ENCODE measurements around the gene PARD3. TPM values are rescaled to one million over a fixed set of nuclear protein-coding genes. Genes with fewer than 3 reads are reported as not detected.

The PARD3 gene
- total RNA-seq, 1 donor from 2014 or later = 58.7 TPM

- H3F3A ChIP-seq (ENCODE audit: low read depth) = no peaks in the 10 kb centered on the region
- peaks cover 61% of the 10 kb centered on the region for H3K79me2 ChIP-seq (ENCODE audit: low read depth)
- H3K4me3 ChIP-seq = no peak overlapping the region
- peaks cover 12% of the 10 kb centered on the region for H3K9me3 Mint-ChIP-seq
- no peak overlapping the region for H3K9ac ChIP-seq
- H3K4me1 Mint-ChIP-seq = peaks cover 23% of the 10 kb centered on the region
- H4K20me1 ChIP-seq (ENCODE audit: low read depth) = no peaks in the 10 kb centered on the region
- H3K4me2 ChIP-seq = no peak overlapping the region
- no peaks in the 10 kb centered on the region for H3K27me3 ChIP-seq
- no peaks in the 10 kb centered on the region for H3K4me1 ChIP-seq
- H3K27ac ChIP-seq = no peak overlapping the region
- H3K27me3 Mint-ChIP-seq (ENCODE audit: insufficient read depth, low read depth) = peaks cover 4% of the 10 kb centered on the region
- TF ChIP-seq CTCF (IDR thresholded peaks at IDR 0.05) (no peak), EZH2phosphoT487 (IDR thresholded peaks at IDR 0.05) (no peak), EZH2 (IDR thresholded peaks at IDR 0.05) (no peak)
- H3K36me3 Mint-ChIP-seq = peaks cover 12% of the 10 kb centered on the region
- H3K36me3 ChIP-seq = no peaks in the 10 kb centered on the region
- no peak for DNase-seq (ENCODE audit: low spot score)
- H3K27ac Mint-ChIP-seq = no peak overlapping the region
- H3K9me3 ChIP-seq (ENCODE audit: low read depth) = no peaks in the 10 kb centered on the region
- no peak overlapping the region for H2AFZ ChIP-seq (replicated peaks)
- H3K4me3 Mint-ChIP-seq = no peak overlapping the region
Measured at GRCh38 chr10:34587002-34587679, 228.0 kb downstream of the PARD3 start.

GRCh38 chr10:34585422-34586112 lies 229.5 kb downstream of the PARD3 start:
- Mint-ChIP-seq H3K4me3 (no peak overlapping the region), H3K36me3 (peaks cover 12% of the 10 kb centered on the region), H3K4me1 (peaks cover 17% of the 10 kb centered on the region), H3K9me3 (peaks cover 12% of the 10 kb centered on the region), H3K27ac (no peak overlapping the region), H3K27me3 (ENCODE audit: insufficient read depth, low read depth) (peaks cover under 1% of the 10 kb centered on the region)
- H3K4me1 ChIP-seq = no peaks in the 10 kb centered on the region
- no peaks in the 10 kb centered on the region for H3K36me3 ChIP-seq
- H3K27ac ChIP-seq = no peak overlapping the region
- H4K20me1 ChIP-seq (ENCODE audit: low read depth) = no peaks in the 10 kb centered on the region
- no peak overlapping the region for H3K4me2 ChIP-seq
- H2AFZ ChIP-seq (replicated peaks) = no peak overlapping the region
- H3K9ac ChIP-seq = no peak overlapping the region
- no peak for DNase-seq (ENCODE audit: low spot score)
- TF ChIP-seq CTCF (IDR thresholded peaks at IDR 0.05) (no peak), EZH2 (IDR thresholded peaks at IDR 0.05) (no peak), EZH2phosphoT487 (IDR thresholded peaks at IDR 0.05) (no peak)
- H3F3A ChIP-seq (ENCODE audit: low read depth) = no peaks in the 10 kb centered on the region
- H3K27me3 ChIP-seq = no peaks in the 10 kb centered on the region
- peaks cover 51% of the 10 kb centered on the region for H3K79me2 ChIP-seq (ENCODE audit: low read depth)
- no peaks in the 10 kb centered on the region for H3K9me3 ChIP-seq (ENCODE audit: low read depth)
- no peak overlapping the region for H3K4me3 ChIP-seq

GRCh38 chr10:34584164-34584563 lies 230.9 kb downstream of the PARD3 start:
- Mint-ChIP-seq H3K27ac (peak overlapping the region; percentile 9), H3K4me1 (peaks cover 15% of the 10 kb centered on the region)

More at GRCh38 chr10:34584164-34584563, 230.9 kb downstream of the PARD3 start:
- no peak overlapping the region for H3K27ac ChIP-seq
- H4K20me1 ChIP-seq (ENCODE audit: low read depth) = no peaks in the 10 kb centered on the region
- no peak for DNase-seq (ENCODE audit: low spot score)
- H3K9ac ChIP-seq = no peak overlapping the region
- H3K4me3 Mint-ChIP-seq = no peak overlapping the region
- no peak overlapping the region for H3K4me2 ChIP-seq
- no peaks in the 10 kb centered on the region for H3F3A ChIP-seq (ENCODE audit: low read depth)
- H3K9me3 Mint-ChIP-seq = peaks cover 4% of the 10 kb centered on the region
- H3K9me3 ChIP-seq (ENCODE audit: low read depth) = no peaks in the 10 kb centered on the region
- H3K79me2 ChIP-seq (ENCODE audit: low read depth) = peaks cover 45% of the 10 kb centered on the region
- no peaks in the 10 kb centered on the region for H3K4me1 ChIP-seq
- no peak overlapping the region for H3K4me3 ChIP-seq
- peaks cover 4% of the 10 kb centered on the region for H3K36me3 Mint-ChIP-seq
- no peaks in the 10 kb centered on the region for H3K27me3 Mint-ChIP-seq (ENCODE audit: insufficient read depth, low read depth)
- H2AFZ ChIP-seq (replicated peaks) = no peak overlapping the region
- H3K27me3 ChIP-seq = no peaks in the 10 kb centered on the region
- TF ChIP-seq EZH2 (IDR thresholded peaks at IDR 0.05) = no peak
- TF ChIP-seq EZH2phosphoT487 (IDR thresholded peaks at IDR 0.05) = no peak
- TF ChIP-seq CTCF (IDR thresholded peaks at IDR 0.05) = no peak
- no peaks in the 10 kb centered on the region for H3K36me3 ChIP-seq

All from neural progenitor cell (in vitro differentiated cells).